Measurements from ENCODE around the gene CLSTN2.

- TF ChIP-seq CTCF (IDR thresholded peaks at IDR 0.05 in 8 of 11, conservative IDR thresholded peaks at IDR 0.05 in 3 of 11) (no peak), POLR2A (IDR thresholded peaks at IDR 0.05) (no peak)
Measured at GRCh38 chr3:140265302-140265701, 330.3 kb downstream of the CLSTN2 start.
